Measurements from ENCODE around the gene NOX3. TPM values are rescaled to one million over a fixed set of nuclear protein-coding genes. Genes with fewer than 3 reads are reported as not detected.

The NOX3 gene
- total RNA-seq, 2 experiments from 2014 or later = not detected

DNA sequence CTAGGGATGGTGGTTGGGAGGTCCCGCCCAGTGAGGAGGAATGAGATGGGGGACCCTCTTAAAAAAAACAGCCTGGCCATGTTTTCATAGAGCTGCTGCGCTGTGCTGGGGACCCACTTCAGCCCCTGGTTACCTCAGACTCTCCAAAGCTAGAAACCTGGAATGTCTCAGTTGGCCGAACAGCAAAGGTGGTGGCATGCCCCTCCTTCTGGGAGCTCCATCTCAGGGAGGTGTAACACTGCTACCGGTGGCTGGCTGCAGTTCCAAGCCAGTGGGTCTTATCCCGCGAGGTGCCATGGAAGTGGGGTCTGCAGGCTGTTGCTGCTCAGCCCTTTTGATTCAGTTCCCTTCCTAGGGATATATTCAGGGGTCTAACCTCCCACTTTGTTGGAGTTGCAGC lies 105.7 kb downstream of the NOX3 start:
- ATAC-seq (ENCODE audit: poor library complexity) (no peak), DNase-seq (no peak)
- Mint-ChIP-seq H3K9me3 (peaks cover 21% of the 10 kb centered on the region), H3K36me3 (ENCODE audit: low read depth) (peaks cover 5% of the 10 kb centered on the region), H3K27ac (no peak overlapping the region), H3K27me3 (no peaks in the 10 kb centered on the region), H3K4me3 (no peak overlapping the region), H3K4me1 (ENCODE audit: low read depth) (no peaks in the 10 kb centered on the region)
- TF ChIP-seq, protein P1, sequence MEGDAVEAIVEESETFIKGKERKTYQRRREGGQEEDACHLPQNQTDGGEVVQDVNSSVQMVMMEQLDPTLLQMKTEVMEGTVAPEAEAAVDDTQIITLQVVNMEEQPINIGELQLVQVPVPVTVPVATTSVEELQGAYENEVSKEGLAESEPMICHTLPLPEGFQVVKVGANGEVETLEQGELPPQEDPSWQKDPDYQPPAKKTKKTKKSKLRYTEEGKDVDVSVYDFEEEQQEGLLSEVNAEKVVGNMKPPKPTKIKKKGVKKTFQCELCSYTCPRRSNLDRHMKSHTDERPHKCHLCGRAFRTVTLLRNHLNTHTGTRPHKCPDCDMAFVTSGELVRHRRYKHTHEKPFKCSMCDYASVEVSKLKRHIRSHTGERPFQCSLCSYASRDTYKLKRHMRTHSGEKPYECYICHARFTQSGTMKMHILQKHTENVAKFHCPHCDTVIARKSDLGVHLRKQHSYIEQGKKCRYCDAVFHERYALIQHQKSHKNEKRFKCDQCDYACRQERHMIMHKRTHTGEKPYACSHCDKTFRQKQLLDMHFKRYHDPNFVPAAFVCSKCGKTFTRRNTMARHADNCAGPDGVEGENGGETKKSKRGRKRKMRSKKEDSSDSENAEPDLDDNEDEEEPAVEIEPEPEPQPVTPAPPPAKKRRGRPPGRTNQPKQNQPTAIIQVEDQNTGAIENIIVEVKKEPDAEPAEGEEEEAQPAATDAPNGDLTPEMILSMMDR (IDR thresholded peaks at IDR 0.05) = no peak
- Histone ChIP-seq H3K4me3 (ENCODE audit: low read length) (no peak overlapping the region), H3K27me3 (ENCODE audit: control insufficient read depth in 1 of 2, insufficient read depth in 2 of 2, low read length in 2 of 2) (no peaks in the 10 kb centered on the region), H3K4me1 (ENCODE audit: insufficient read depth, low read length) (no peaks in the 10 kb centered on the region), H3K36me3 (ENCODE audit: insufficient read depth, low read length) (no peaks in the 10 kb centered on the region), H3K27ac (ENCODE audit: low read depth in 1 of 2, low read length in 2 of 2) (no peak overlapping the region), H3K9me3 (ENCODE audit: control insufficient read depth in 1 of 2, insufficient read depth in 1 of 2, low read length in 2 of 2) (peaks cover 13 to 16% of the 10 kb centered on the region in 2 experiments)
- ChIA-PET POLR2A (no interaction called here), CTCF (no interaction called here)
- intact Hi-C loops (cut with DNase I, micrococcal nuclease) = no loop called here

DNA sequence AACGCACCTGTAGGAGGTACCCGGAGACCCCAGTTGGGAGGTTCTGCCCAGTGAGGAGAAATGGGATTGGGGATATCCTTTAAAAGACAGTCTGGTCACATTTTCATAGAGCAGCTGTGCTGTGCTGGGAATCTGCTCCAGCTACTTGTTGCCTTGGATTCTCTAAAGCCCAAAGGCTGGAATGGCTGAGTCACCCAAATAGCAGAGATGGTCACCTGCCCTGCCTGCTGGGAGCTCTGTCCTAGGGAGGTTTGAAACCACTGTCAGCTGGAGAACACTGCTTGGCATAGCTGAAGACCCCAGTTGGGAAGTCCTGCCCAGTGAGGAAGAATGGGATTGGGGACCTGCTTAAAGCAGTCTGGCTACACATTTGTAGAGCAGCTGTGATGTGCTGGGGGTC lies 106.5 kb downstream of the NOX3 start:
- no peak for DNase-seq
- no peak for ATAC-seq (ENCODE audit: poor library complexity)
- Histone ChIP-seq H3K36me3 (ENCODE audit: insufficient read depth, low read length) (no peaks in the 10 kb centered on the region), H3K27me3 (ENCODE audit: control insufficient read depth in 1 of 2, insufficient read depth in 2 of 2, low read length in 2 of 2) (no peaks in the 10 kb centered on the region), H3K9me3 (ENCODE audit: control insufficient read depth in 1 of 2, insufficient read depth in 1 of 2, low read length in 2 of 2) (peaks cover 6 to 16% of the 10 kb centered on the region in 2 experiments), H3K27ac (ENCODE audit: low read depth in 1 of 2, low read length in 2 of 2) (no peak overlapping the region), H3K4me1 (ENCODE audit: insufficient read depth, low read length) (no peaks in the 10 kb centered on the region), H3K4me3 (ENCODE audit: low read length) (no peak overlapping the region)
- TF ChIP-seq, protein P1 (IDR thresholded peaks at IDR 0.05) = no peak
- Mint-ChIP-seq H3K27me3 (no peaks in the 10 kb centered on the region), H3K9me3 (peaks cover 16% of the 10 kb centered on the region), H3K36me3 (ENCODE audit: low read depth) (peaks cover 1% of the 10 kb centered on the region), H3K27ac (no peak overlapping the region), H3K4me3 (no peak overlapping the region), H3K4me1 (ENCODE audit: low read depth) (no peaks in the 10 kb centered on the region)
- intact Hi-C loops (cut with DNase I, micrococcal nuclease) = no loop called here
- POLR2A ChIA-PET = interaction anchor here (0.6 kb wide), 1 partner anchor 10 kb away, joined by 3 read pairs; no protein-coding TSS in a partner anchor
- CTCF ChIA-PET = no interaction called here

DNA sequence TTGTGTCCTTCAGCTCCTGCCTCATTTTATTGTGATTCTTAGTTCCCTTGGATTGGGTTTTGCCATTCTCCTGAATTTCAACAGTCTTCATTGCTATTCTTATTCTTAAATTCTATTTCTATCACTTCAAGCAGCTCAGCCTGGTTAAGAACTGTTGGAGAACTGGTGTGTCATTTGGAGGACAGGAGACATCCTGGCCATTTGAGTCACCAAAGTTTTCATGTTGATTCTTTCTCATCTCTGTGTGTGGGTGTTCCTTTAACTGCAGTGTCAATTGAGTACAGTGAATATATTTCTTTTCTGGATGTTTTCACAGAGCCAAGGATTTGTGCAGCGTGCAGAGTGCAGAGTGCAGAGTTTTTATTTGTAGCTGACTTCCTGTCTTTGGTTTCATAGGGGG lies 107.8 kb downstream of the NOX3 start:
- no peak for ATAC-seq (ENCODE audit: poor library complexity)
- H3K27ac ChIP-seq (ENCODE audit: low read depth in 1 of 2, low read length in 2 of 2) = no peak overlapping the region
- no peak overlapping the region for H3K4me3 ChIP-seq (ENCODE audit: low read length)
- ChIA-PET CTCF (no interaction called here), POLR2A (no interaction called here)
- TF ChIP-seq, protein P1 (IDR thresholded peaks at IDR 0.05) = no peak
- H3K9me3 Mint-ChIP-seq = peaks cover 16% of the 10 kb centered on the region
- H3K27me3 Mint-ChIP-seq = no peaks in the 10 kb centered on the region
- no peaks in the 10 kb centered on the region for H3K36me3 Mint-ChIP-seq (ENCODE audit: low read depth)
- H3K27me3 ChIP-seq (ENCODE audit: control insufficient read depth in 1 of 2, insufficient read depth in 2 of 2, low read length in 2 of 2) = no peaks in the 10 kb centered on the region
- H3K27ac Mint-ChIP-seq = no peak overlapping the region
- no peaks in the 10 kb centered on the region for H3K36me3 ChIP-seq (ENCODE audit: insufficient read depth, low read length)
- no peaks in the 10 kb centered on the region for H3K4me1 Mint-ChIP-seq (ENCODE audit: low read depth)
- intact Hi-C loops (cut with DNase I, micrococcal nuclease) = no loop called here
- H3K9me3 ChIP-seq (ENCODE audit: control insufficient read depth in 1 of 2, insufficient read depth in 1 of 2, low read length in 2 of 2) = peaks cover 0 to 12% of the 10 kb centered on the region in 2 experiments
- DNase-seq = no peak
- no peak overlapping the region for H3K4me3 Mint-ChIP-seq
- no peaks in the 10 kb centered on the region for H3K4me1 ChIP-seq (ENCODE audit: insufficient read depth, low read length)

All from CD4-positive, alpha-beta T cell (primary cell).